ENCODE results near the gene SYNPR.

The SYNPR gene

DNA sequence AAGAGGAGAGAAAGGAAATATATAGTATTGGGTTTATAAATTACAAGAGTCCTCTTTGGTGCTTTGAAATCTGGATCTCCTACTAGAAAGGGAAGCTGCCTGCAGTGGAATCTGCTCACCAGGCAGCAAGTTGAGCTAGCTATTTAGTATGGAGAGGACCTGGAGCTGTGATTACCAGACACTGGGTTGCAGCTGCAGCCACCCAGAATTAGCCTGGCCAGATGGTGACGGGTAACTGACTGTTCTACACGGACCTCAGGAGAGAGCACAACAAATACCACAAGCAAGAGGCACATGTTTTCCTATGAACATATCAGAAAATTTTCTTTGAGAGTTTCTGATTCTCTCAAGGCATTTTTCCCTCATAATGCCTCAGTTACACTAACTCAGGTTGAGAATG is 46.5 kb downstream of the SYNPR start:
- ChIA-PET CTCF (no interaction called here), POLR2A (ENCODE audit: low non-redundant PET) (no interaction called here)
- TF ChIP-seq, protein P1, sequence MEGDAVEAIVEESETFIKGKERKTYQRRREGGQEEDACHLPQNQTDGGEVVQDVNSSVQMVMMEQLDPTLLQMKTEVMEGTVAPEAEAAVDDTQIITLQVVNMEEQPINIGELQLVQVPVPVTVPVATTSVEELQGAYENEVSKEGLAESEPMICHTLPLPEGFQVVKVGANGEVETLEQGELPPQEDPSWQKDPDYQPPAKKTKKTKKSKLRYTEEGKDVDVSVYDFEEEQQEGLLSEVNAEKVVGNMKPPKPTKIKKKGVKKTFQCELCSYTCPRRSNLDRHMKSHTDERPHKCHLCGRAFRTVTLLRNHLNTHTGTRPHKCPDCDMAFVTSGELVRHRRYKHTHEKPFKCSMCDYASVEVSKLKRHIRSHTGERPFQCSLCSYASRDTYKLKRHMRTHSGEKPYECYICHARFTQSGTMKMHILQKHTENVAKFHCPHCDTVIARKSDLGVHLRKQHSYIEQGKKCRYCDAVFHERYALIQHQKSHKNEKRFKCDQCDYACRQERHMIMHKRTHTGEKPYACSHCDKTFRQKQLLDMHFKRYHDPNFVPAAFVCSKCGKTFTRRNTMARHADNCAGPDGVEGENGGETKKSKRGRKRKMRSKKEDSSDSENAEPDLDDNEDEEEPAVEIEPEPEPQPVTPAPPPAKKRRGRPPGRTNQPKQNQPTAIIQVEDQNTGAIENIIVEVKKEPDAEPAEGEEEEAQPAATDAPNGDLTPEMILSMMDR (conservative IDR thresholded peaks at IDR 0.05; ENCODE audit: low read depth), result no peak
- no peak for DNase-seq (ENCODE audit: low spot score)
- H3K27ac ChIP-seq, result no peak overlapping the region

DNA sequence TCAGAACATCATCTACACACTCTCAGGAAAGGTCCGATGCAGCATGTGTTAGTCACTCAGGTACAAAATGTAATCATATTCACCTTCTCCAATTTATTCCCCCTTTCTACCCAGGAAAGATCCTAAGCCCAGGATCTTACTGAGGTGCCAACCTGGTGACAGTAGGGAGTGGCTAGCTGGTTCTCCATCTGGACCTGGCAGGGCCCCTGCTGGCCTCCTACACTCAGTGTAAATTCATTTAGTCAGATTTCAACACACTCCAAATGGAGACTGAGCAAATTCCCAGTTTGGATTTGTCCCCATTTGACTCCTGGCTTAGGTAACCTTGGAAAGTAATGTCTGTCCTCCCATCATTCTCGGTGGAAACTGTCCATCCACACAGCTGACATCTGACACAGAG is 47.3 kb downstream of the SYNPR start:
- CTCF ChIA-PET, result no interaction called here
- TF ChIP-seq, protein P1 (conservative IDR thresholded peaks at IDR 0.05; ENCODE audit: low read depth), result no peak
- H3K27ac ChIP-seq, result no peak overlapping the region
- POLR2A ChIA-PET (ENCODE audit: low non-redundant PET), result no interaction called here
- DNase-seq (ENCODE audit: low spot score), result no peak

DNA sequence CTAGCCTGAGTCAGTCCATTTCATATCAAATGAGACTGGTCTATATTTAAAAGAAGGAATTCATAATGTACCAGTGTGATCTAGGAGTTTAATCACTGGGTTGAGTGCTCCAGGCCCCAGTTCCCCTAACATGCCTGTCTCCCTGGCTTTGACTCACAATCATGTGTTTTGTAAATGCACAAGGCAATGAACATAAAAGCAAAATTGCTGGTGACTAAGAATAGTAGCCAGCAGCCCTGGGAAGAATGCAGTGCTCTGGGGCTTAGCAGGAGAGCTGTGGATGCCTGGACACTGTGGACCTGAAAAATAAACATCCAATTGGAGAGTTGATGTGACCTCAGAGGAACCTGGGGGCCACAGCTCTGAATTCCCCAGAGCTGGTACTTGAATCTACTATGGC is 50.3 kb downstream of the SYNPR start:
- POLR2A ChIA-PET (ENCODE audit: low non-redundant PET), result no interaction called here
- DNase-seq (ENCODE audit: low spot score), result no peak
- CTCF ChIA-PET, result interaction anchor here (0.7 kb wide), 1 partner anchor 1649 kb away, joined by 3 read pairs; no protein-coding TSS in a partner anchor
- no peak overlapping the region for H3K27ac ChIP-seq
- TF ChIP-seq, protein P1 (conservative IDR thresholded peaks at IDR 0.05; ENCODE audit: low read depth), result no peak

DNA sequence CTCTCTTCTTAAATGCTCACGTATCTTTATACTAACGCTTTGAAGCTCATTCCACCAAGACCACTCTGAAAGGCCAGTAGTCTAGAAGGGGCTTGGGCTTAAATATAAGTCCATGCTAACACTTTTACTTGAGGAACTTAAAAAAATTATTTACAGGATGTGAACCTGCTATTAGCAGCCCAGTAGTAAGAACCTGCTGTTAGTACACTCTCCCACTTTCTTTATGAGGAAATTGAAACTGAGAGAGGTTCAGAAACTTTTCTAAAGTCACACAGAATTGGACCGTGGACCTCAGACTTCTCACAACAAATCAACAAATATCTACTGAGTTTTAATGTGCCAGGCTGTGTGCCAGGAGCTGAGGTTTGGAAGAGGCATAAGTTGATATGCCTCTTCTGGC is 53.4 kb downstream of the SYNPR start:
- H3K27ac ChIP-seq, result no peak overlapping the region
- DNase-seq (ENCODE audit: low spot score), result no peak
- ChIA-PET POLR2A (ENCODE audit: low non-redundant PET) (no interaction called here), CTCF (no interaction called here)
- TF ChIP-seq, protein P1 (conservative IDR thresholded peaks at IDR 0.05; ENCODE audit: low read depth), result no peak

DNA sequence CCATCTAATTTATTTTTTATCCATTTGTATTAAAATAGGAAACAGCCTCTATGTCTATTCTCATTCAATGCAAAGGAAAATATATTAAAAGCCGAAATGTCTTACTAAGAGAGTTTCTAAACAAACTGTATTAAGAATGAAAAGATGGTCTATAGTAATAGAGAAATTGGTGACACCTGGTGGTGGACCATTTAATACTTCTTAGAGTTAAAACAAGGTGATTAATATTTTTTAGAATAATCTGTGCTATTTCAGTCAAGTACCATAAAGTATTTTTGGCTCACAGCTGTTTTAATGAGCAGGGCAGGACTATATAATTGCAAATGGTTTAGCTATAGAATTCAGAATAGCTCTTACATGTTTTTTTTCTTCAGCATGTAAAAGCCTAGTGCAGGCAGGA is 55.7 kb downstream of the SYNPR start:
- ChIA-PET POLR2A (ENCODE audit: low non-redundant PET) (no interaction called here), CTCF (no interaction called here)
- no peak for DNase-seq (ENCODE audit: low spot score)
- no peak overlapping the region for H3K27ac ChIP-seq
- TF ChIP-seq, protein P1 (conservative IDR thresholded peaks at IDR 0.05; ENCODE audit: low read depth), result peak; percentile 20; the same call in 1 of the 2 replicates

DNA sequence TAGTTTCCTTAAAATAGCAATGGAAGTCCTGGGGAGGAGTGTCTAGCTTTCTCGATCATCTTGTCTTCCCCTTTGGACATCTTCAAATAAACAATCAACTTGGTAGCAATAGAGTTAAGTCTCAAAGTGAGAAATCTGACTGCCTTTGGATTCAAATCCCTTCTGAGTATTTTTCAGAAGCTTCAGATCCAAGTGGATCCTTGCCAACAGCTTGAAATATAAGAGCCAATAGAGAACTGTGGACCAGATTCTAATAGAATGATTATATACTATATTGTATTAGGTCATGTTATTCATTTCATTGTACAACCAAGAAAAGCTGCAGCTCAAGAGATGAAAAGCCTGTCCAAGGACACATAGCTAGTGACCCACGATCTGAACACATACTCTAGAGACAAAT is 60.2 kb downstream of the SYNPR start:
- H3K27ac ChIP-seq, result no peak overlapping the region
- TF ChIP-seq, protein P1 (conservative IDR thresholded peaks at IDR 0.05; ENCODE audit: low read depth), result no peak
- ChIA-PET POLR2A (ENCODE audit: low non-redundant PET) (no interaction called here), CTCF (no interaction called here)
- DNase-seq (ENCODE audit: low spot score), result no peak

DNA sequence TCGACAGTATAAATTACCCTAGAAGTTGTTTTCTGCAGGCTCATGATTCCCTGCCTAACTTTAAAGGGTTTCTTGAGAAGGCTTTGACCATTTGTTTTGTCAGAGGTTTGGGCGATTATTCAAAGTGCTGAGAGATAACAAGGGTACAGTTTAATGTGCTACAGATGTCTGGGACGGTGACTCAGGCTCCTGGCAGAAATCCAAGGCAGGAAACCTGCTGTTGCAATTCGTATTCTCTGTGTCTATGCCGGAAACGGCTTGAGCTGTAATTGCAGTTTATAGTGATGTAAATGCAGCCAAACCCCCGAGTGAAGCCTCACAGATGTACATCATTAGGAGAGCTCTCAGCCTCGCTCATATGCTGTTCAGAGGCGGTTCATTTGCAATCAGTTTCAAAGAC is 65.6 kb downstream of the SYNPR start:
- peak overlapping the region; percentile 51; the same call in 1 of the 2 replicates for H3K27ac ChIP-seq
- ChIA-PET CTCF (interaction anchor here (0.7 to 1.0 kb wide), 3 partner anchors 406 to 475 kb away, joined by 3 to 5 read pairs (median 3); no protein-coding TSS in a partner anchor), POLR2A (ENCODE audit: low non-redundant PET) (interaction anchor here (0.6 kb wide), 1 partner anchor 11 kb away, joined by 5 read pairs; no protein-coding TSS in a partner anchor)
- TF ChIP-seq, protein P1 (conservative IDR thresholded peaks at IDR 0.05; ENCODE audit: low read depth), result no peak
- peak; percentile 72 for DNase-seq (ENCODE audit: low spot score)

Data from RWPE1 (cell line).